OCI-LY7 (cell line): Measurements from ENCODE around the gene FNBP1. TPM values are rescaled to one million over a fixed set of nuclear protein-coding genes. Genes with fewer than 3 reads are reported as not detected.

Experiments
- BruUV-seq: library from RNA; stranded (reverse); fragments of 400-500 nt; replicated peaks from 2 replicates; lab custom pipeline; 2021; lab: Mats Ljungman, UMichigan
- CTCF ChIA-PET: fragments of 300-600 bp; sonication (Branson Sonifier 250); formaldehyde crosslinking; loops from one replicate; lab custom pipeline; 2022; ENCODE audit warnings: antibody characterized with exemption; ENCODE audit not compliant: unreplicated experiment; lab: Charles Lee
- POLR2A ChIA-PET: fragments of 300-600 bp; sonication (Branson Sonifier 250); formaldehyde crosslinking; loops from one replicate; lab custom pipeline; 2022; ENCODE audit warnings: antibody characterized with exemption; lab: Charles Lee
- DNase-seq: peaks from one replicate; pipeline ENCODE4 v3.0.0-alpha.2; 2015; ENCODE audit warnings: low spot score
- H2AFZ ChIP-seq: fragments of 200-600 bp; sonication (generic), shearing (Covaris generic); 2 replicates; pipeline ENCODE4 v1.6.1; 2014; ENCODE audit warnings: mild to moderate bottlenecking, antibody characterized with exemption, low read length, moderate library complexity
- H3K27ac ChIP-seq: fragments of 200-600 bp; sonication (generic); 2 replicates; pipeline ENCODE4 v1.5.1; 2014; ENCODE audit warnings: mixed run types, low read depth, mild to moderate bottlenecking, moderate library complexity, low read length, inconsistent platforms; ENCODE audit not compliant: poor library complexity, severe bottlenecking
- H3K36me3 ChIP-seq: fragments of 200-600 bp; sonication (generic); 2 replicates; pipeline ENCODE4 v1.6.1; 2014; ENCODE audit warnings: mild to moderate bottlenecking, antibody characterized with exemption, low read length, moderate library complexity, mixed read lengths; ENCODE audit not compliant: insufficient read depth
- H3K4me1 ChIP-seq: fragments of 200-600 bp; sonication (generic); 2 replicates; pipeline ENCODE4 v1.5.1; 2014; ENCODE audit warnings: mild to moderate bottlenecking, low read length; ENCODE audit not compliant: insufficient read depth, poor library complexity, severe bottlenecking
- H3K4me2 ChIP-seq: fragments of 200-600 bp; sonication (generic); 2 replicates; pipeline ENCODE4 v1.6.1; 2014; ENCODE audit warnings: mild to moderate bottlenecking, low read length
- H3K4me3 ChIP-seq: fragments of 200-600 bp; sonication (generic); 2 replicates; pipeline ENCODE4 v1.5.1; 2014; ENCODE audit warnings: mild to moderate bottlenecking, low read depth, low read length; ENCODE audit not compliant: poor library complexity, severe bottlenecking
- H3K79me2 ChIP-seq: fragments of 200-600 bp; sonication (generic); 2 replicates; pipeline ENCODE4 v1.6.1; 2016; ENCODE audit warnings: low read depth, mild to moderate bottlenecking, low read length, moderate library complexity, mixed read lengths; ENCODE audit not compliant: insufficient read depth
- H3K9me2 ChIP-seq: fragments of 200-600 bp; sonication (generic); 2 replicates; pipeline ENCODE4 v1.6.1; 2016; ENCODE audit warnings: mild to moderate bottlenecking, low read length, mixed read lengths; ENCODE audit not compliant: insufficient read depth
- H3K9me3 ChIP-seq: fragments of 200-600 bp; sonication (generic); 2 replicates; pipeline ENCODE4 v1.6.1; 2014; ENCODE audit warnings: mild to moderate bottlenecking, mixed run types, low read length, mixed read lengths
- H4K20me1 ChIP-seq: fragments of 200-600 bp; sonication (generic); 2 replicates; pipeline ENCODE4 v1.6.1; 2014; ENCODE audit warnings: mild to moderate bottlenecking, antibody characterized with exemption, low read length, moderate library complexity, mixed read lengths; ENCODE audit not compliant: insufficient read depth
- CTCF ChIP-seq: fragments of 200-600 bp; sonication (generic); conservative IDR thresholded peaks from 2 replicates; pipeline ENCODE4 v1.5.1; 2014; ENCODE audit warnings: mild to moderate bottlenecking, antibody characterized with exemption, low read length, moderate library complexity, mixed read lengths
- EZH2phosphoT487 ChIP-seq: fragments of 200-600 bp; sonication (generic); IDR thresholded peaks from 2 replicates; pipeline ENCODE4 v1.6.1; 2018; ENCODE audit warnings: low read depth, borderline replicate concordance, mild to moderate bottlenecking, mixed run types, antibody characterized with exemption, low read length, moderate library complexity, mixed read lengths
- intact Hi-C: fragments of 100-400 bp; cut with micrococcal nuclease; formaldehyde crosslinking; loops from one replicate; pipeline ENCODE4 v1.10.0; 2022; ENCODE audit not compliant: unreplicated experiment
- total RNA-seq, 2 experiments: library from RNA; depleted of rRNA in 1 of 2; stranded (reverse); fragments of >200 nt in 1 of 2; shearing (Covaris generic) in 1 of 2; gene quantifications; 2 replicates each; pipeline ENCODE4 v1.2.3, GENCODE V29; 2014 to 2022

Gene FNBP1
- total RNA-seq, 2 experiments from 2014 or later, result 93.3 to 164 TPM

GRCh38 chr9:129860653-129861446 lies 182.1 kb downstream of the FNBP1 start:
- Histone ChIP-seq H4K20me1 (no peaks in the 10 kb centered on the region), H3K9me2 (no peaks in the 10 kb centered on the region), H2AFZ (no peak overlapping the region), H3K36me3 (peaks cover 31% of the 10 kb centered on the region), H3K4me3 (no peak overlapping the region), H3K27ac (no peak overlapping the region), H3K4me2 (no peak overlapping the region), H3K4me1 (peaks cover 5% of the 10 kb centered on the region), H3K79me2 (no peaks in the 10 kb centered on the region), H3K9me3 (no peaks in the 10 kb centered on the region)
- intact Hi-C loops, result no loop called here
- TF ChIP-seq EZH2phosphoT487, result no peak
- no peak for TF ChIP-seq CTCF
- CTCF ChIA-PET, result no interaction called here
- DNase-seq, result no peak
- BruUV-seq, result no TSS peak
- POLR2A ChIA-PET, result interaction anchor here (0.6 kb wide), 1 partner anchor 23 kb away, joined by 5 read pairs; no protein-coding TSS in a partner anchor

- no peaks in the 10 kb centered on the region for H3K9me2 ChIP-seq
- no peak for TF ChIP-seq EZH2phosphoT487
- TF ChIP-seq CTCF, result no peak
- POLR2A ChIA-PET, result no interaction called here
- BruUV-seq, result no TSS peak
- no peak overlapping the region for H3K4me2 ChIP-seq
- H2AFZ ChIP-seq, result no peak overlapping the region
- H3K9me3 ChIP-seq, result no peaks in the 10 kb centered on the region
- H3K27ac ChIP-seq, result no peak overlapping the region
- CTCF ChIA-PET, result no interaction called here
- DNase-seq, result no peak
- peaks cover 5% of the 10 kb centered on the region for H3K4me1 ChIP-seq
- intact Hi-C loops, result no loop called here
- H3K79me2 ChIP-seq, result no peaks in the 10 kb centered on the region
- no peaks in the 10 kb centered on the region for H4K20me1 ChIP-seq
- peaks cover 34% of the 10 kb centered on the region for H3K36me3 ChIP-seq
- no peak overlapping the region for H3K4me3 ChIP-seq
These were observed 184.6 kb downstream of the FNBP1 start for GRCh38 chr9:129858167-129858962.

- Histone ChIP-seq H3K36me3 (peaks cover 41% of the 10 kb centered on the region), H3K79me2 (no peaks in the 10 kb centered on the region), H4K20me1 (no peaks in the 10 kb centered on the region), H2AFZ (no peak overlapping the region), H3K4me3 (no peak overlapping the region), H3K9me2 (no peaks in the 10 kb centered on the region), H3K4me1 (no peaks in the 10 kb centered on the region), H3K27ac (no peak overlapping the region), H3K9me3 (no peaks in the 10 kb centered on the region), H3K4me2 (no peak overlapping the region)
- DNase-seq, result no peak
- POLR2A ChIA-PET, result interaction anchor here (0.6 kb wide), 1 partner anchor 264 kb away, joined by 3 read pairs; no protein-coding TSS in a partner anchor
- intact Hi-C loops, result no loop called here
- CTCF ChIA-PET, result no interaction called here
- BruUV-seq, result no TSS peak
- TF ChIP-seq EZH2phosphoT487, result no peak
- TF ChIP-seq CTCF, result no peak
These were observed 185.8 kb downstream of the FNBP1 start for GRCh38 chr9:129857207-129857606.
